ENCODE data around the gene DGKH. TPM values are rescaled to one million over a fixed set of nuclear protein-coding genes. Genes with fewer than 3 reads are reported as not detected.
"Not testable (repeated sequence)": the region's sequence is repeated elsewhere in the genome, so short reads cannot be mapped to it uniquely, and the experiment has no call there.

Gene DGKH
- polyA plus RNA-seq, 1 donor from 2014 or later: 3.5 TPM

GRCh38 chr13:42066542-42066941 lies 18.1 kb downstream of the DGKH start:
- Histone ChIP-seq H3K4me2 (ENCODE audit: low read length) (no peak overlapping the region), H3K4me3 (ENCODE audit: low read length) (no peak overlapping the region)

GRCh38 chr13:42068886-42069285 lies 20.4 kb downstream of the DGKH start:
- H3K4me3 ChIP-seq (ENCODE audit: low read length): no peak overlapping the region
- no peak overlapping the region for H3K9ac ChIP-seq (ENCODE audit: low read length)
- no peak overlapping the region for H3K4me2 ChIP-seq (ENCODE audit: low read length)
- H2AFZ ChIP-seq (ENCODE audit: low read depth, low read length): no peak overlapping the region
- H3K9me2 ChIP-seq (ENCODE audit: insufficient read depth, low read length): no peaks in the 10 kb centered on the region
- no peak for TF ChIP-seq REST (IDR thresholded peaks at IDR 0.05; ENCODE audit: borderline replicate concordance)
- TF ChIP-seq TAF1 (IDR thresholded peaks at IDR 0.05; ENCODE audit: low read depth): no peak
- no peak for TF ChIP-seq EZH2 (IDR thresholded peaks at IDR 0.05; ENCODE audit: borderline replicate concordance, insufficient read depth, low read length, poor library complexity, severe bottlenecking)
- no peak for TF ChIP-seq MXI1 (conservative IDR thresholded peaks at IDR 0.05; ENCODE audit: poor library complexity, severe bottlenecking)
- no peaks in the 10 kb centered on the region for H3K36me3 ChIP-seq (ENCODE audit: insufficient read depth, low read length)
- H3K79me2 ChIP-seq (replicated peaks; ENCODE audit: insufficient read depth, low read length): no peaks in the 10 kb centered on the region
- H3K27ac ChIP-seq (ENCODE audit: low read length): no peak overlapping the region
- H3F3A ChIP-seq (ENCODE audit: insufficient read depth, low read length, poor library complexity, severe bottlenecking): no peaks in the 10 kb centered on the region
- no peaks in the 10 kb centered on the region for H3K27me3 ChIP-seq (ENCODE audit: insufficient read depth, low read depth, low read length)
- H4K20me1 ChIP-seq (ENCODE audit: insufficient read depth): no peaks in the 10 kb centered on the region
- H3K9me3 ChIP-seq (ENCODE audit: low read length): no peaks in the 10 kb centered on the region

More at GRCh38 chr13:42066542-42066941, 18.1 kb downstream of the DGKH start:
- Histone ChIP-seq H3K36me3 (ENCODE audit: insufficient read depth, low read length) (no peaks in the 10 kb centered on the region), H3F3A (ENCODE audit: insufficient read depth, low read length, poor library complexity, severe bottlenecking) (no peaks in the 10 kb centered on the region), H3K9ac (ENCODE audit: low read length) (no peak overlapping the region), H2AFZ (ENCODE audit: low read depth, low read length) (no peak overlapping the region), H3K9me3 (ENCODE audit: low read length) (no peaks in the 10 kb centered on the region), H3K79me2 (replicated peaks; ENCODE audit: insufficient read depth, low read length) (no peaks in the 10 kb centered on the region), H4K20me1 (ENCODE audit: insufficient read depth) (no peaks in the 10 kb centered on the region), H3K27ac (ENCODE audit: low read length) (no peak overlapping the region), H3K9me2 (ENCODE audit: insufficient read depth, low read length) (no peaks in the 10 kb centered on the region), H3K27me3 (ENCODE audit: insufficient read depth, low read depth, low read length) (no peaks in the 10 kb centered on the region)
- no peak for TF ChIP-seq POLR2AphosphoS5 (IDR thresholded peaks at IDR 0.05)
- no peak for TF ChIP-seq CTCF (IDR thresholded peaks at IDR 0.05; ENCODE audit: poor library complexity, severe bottlenecking)
- no peak for TF ChIP-seq MXI1 (conservative IDR thresholded peaks at IDR 0.05; ENCODE audit: poor library complexity, severe bottlenecking)
- TF ChIP-seq SMC3 (conservative IDR thresholded peaks at IDR 0.05; ENCODE audit: poor library complexity): no peak

GRCh38 chr13:42070599-42070998 lies 22.2 kb downstream of the DGKH start:
- H3K9ac ChIP-seq (ENCODE audit: low read length); H3K36me3 ChIP-seq (ENCODE audit: insufficient read depth, low read length); H4K20me1 ChIP-seq (ENCODE audit: insufficient read depth); H3F3A ChIP-seq (ENCODE audit: insufficient read depth, low read length, poor library complexity, severe bottlenecking); H3K27ac ChIP-seq (ENCODE audit: low read length); H3K4me3 ChIP-seq (ENCODE audit: low read length); H3K79me2 ChIP-seq (replicated peaks; ENCODE audit: insufficient read depth, low read length); H2AFZ ChIP-seq (ENCODE audit: low read depth, low read length); H3K9me3 ChIP-seq (ENCODE audit: low read length); H3K9me2 ChIP-seq (ENCODE audit: insufficient read depth, low read length); H3K27me3 ChIP-seq (ENCODE audit: insufficient read depth, low read depth, low read length); H3K4me2 ChIP-seq (ENCODE audit: low read length): not testable (repeated sequence)

GRCh38 chr13:42071179-42071578 lies 22.7 kb downstream of the DGKH start:
- not testable (repeated sequence) for H2AFZ ChIP-seq (ENCODE audit: low read depth, low read length); H3K27ac ChIP-seq (ENCODE audit: low read length); H3K9ac ChIP-seq (ENCODE audit: low read length); H3K9me3 ChIP-seq (ENCODE audit: low read length); H3K9me2 ChIP-seq (ENCODE audit: insufficient read depth, low read length); H4K20me1 ChIP-seq (ENCODE audit: insufficient read depth); H3K4me2 ChIP-seq (ENCODE audit: low read length); H3K79me2 ChIP-seq (replicated peaks; ENCODE audit: insufficient read depth, low read length); H3F3A ChIP-seq (ENCODE audit: insufficient read depth, low read length, poor library complexity, severe bottlenecking); H3K4me3 ChIP-seq (ENCODE audit: low read length); H3K27me3 ChIP-seq (ENCODE audit: insufficient read depth, low read depth, low read length); H3K36me3 ChIP-seq (ENCODE audit: insufficient read depth, low read length)

All from neural cell (in vitro differentiated cells).